GM10248 (cell line): Measurements from ENCODE around the gene KCNQ1.

ENCODE experiments used
- CTCF ChIA-PET: fragments of 300-600 bp; sonication (Branson Sonifier 250); formaldehyde crosslinking; extraction: SDS; loops from one replicate; lab custom pipeline; 2021; ENCODE audit warnings: antibody characterized with exemption; lab: Yijun Ruan, JAX
- POLR2A ChIA-PET: fragments of 350-650 bp; sonication (Branson Sonifier 250); formaldehyde crosslinking; extraction: SDS; loops from one replicate; lab custom pipeline; 2020; ENCODE audit warnings: antibody characterized with exemption; lab: Yijun Ruan, JAX
- DNase-seq: peaks from one replicate; pipeline ENCODE4 v3.0.0; 2012; ENCODE audit errors: extremely low spot score
- CTCF ChIP-seq: IDR thresholded peaks from 2 replicates; pipeline ENCODE4 v1.5.1; 2012; ENCODE audit warnings: mild to moderate bottlenecking, low read depth; ENCODE audit errors: extremely low read depth, missing control alignments, control extremely low read depth

KCNQ1 gene

GRCh38 chr11:2398664-2399355, 46.0 kb upstream of the KCNQ1 start:
- CTCF ChIA-PET: interaction anchor here (0.7 to 4.9 kb wide), 4 partner anchors 12 to 93 kb away, joined by 3 to 25 read pairs (median 12); no protein-coding TSS in a partner anchor
- POLR2A ChIA-PET: interaction anchor here (0.6 to 2.0 kb wide), 4 partner anchors 11 to 22 kb away, joined by 3 to 8 read pairs (median 4); partner anchors contain the start of gene CD81
- no peak for DNase-seq
- TF ChIP-seq CTCF: no peak

- CTCF ChIA-PET: interaction anchor here (0.8 to 4.9 kb wide), 12 partner anchors 9 to 488 kb away, joined by 3 to 25 read pairs (median 6); partner anchors contain the start of gene CD81
- POLR2A ChIA-PET: interaction anchor here (0.6 to 2.0 kb wide), 2 partner anchors 22 to 1356 kb away, joined by 3 to 8 read pairs; no protein-coding TSS in a partner anchor
- no peak for DNase-seq
- TF ChIP-seq CTCF: no peak
These were observed 45.2 kb upstream of the KCNQ1 start for GRCh38 chr11:2399488-2400068.

- peak; percentile 99 for TF ChIP-seq CTCF
- ChIA-PET CTCF (interaction anchor here (0.6 to 4.9 kb wide), 21 partner anchors 8 to 589 kb away, joined by 3 to 25 read pairs (median 4); partner anchors contain the start of gene CD81), POLR2A (interaction anchor here (0.6 to 2.0 kb wide), 5 partner anchors 16 to 1357 kb away, joined by 3 to 8 read pairs (median 3); no protein-coding TSS in a partner anchor)
- DNase-seq: peak; percentile 99
These were observed 44.6 kb upstream of the KCNQ1 start, which contains the start of gene TSSC4 for GRCh38 chr11:2400069-2400761. TSS of gene TSSC4 (plus strand) at chr11:2400750. CDS start at chr11:2402634, 1,884 bp downstream.

GRCh38 chr11:2400762-2401435, 43.9 kb upstream of the KCNQ1 start:
- POLR2A ChIA-PET: interaction anchor here (0.6 to 2.0 kb wide), 5 partner anchors 16 to 551 kb away, joined by 3 to 8 read pairs (median 4); no protein-coding TSS in a partner anchor
- CTCF ChIA-PET: interaction anchor here (0.6 to 3.8 kb wide), 18 partner anchors 8 to 588 kb away, joined by 3 to 20 read pairs (median 4); partner anchors contain the start of gene CD81
- DNase-seq: no peak
- no peak for TF ChIP-seq CTCF

- POLR2A ChIA-PET: interaction anchor here (0.8 to 1.2 kb wide), 2 partner anchors 18 to 23 kb away, joined by 3 to 4 read pairs; no protein-coding TSS in a partner anchor
- no peak for DNase-seq
- TF ChIP-seq CTCF: no peak
- CTCF ChIA-PET: interaction anchor here (1.0 to 3.8 kb wide), 5 partner anchors 9 to 200 kb away, joined by 3 to 20 read pairs (median 17); partner anchors contain the start of gene CD81
These were observed 43.3 kb upstream of the KCNQ1 start for GRCh38 chr11:2401436-2401984.
